ENCODE results near the gene CD58.

GRCh38 chr1:116545359-116545705 is 25.5 kb downstream of the CD58 start:
- TF ChIP-seq CTCF (IDR thresholded peaks at IDR 0.05): no peak
- no peak for TF ChIP-seq POLR2A (IDR thresholded peaks at IDR 0.05)

Measured in transverse colon (tissue), 3 donors.